ENCODE measurements around the gene TBC1D30.
"Not testable (repeated sequence)": the region's sequence is repeated elsewhere in the genome, so short reads cannot be mapped to it uniquely, and the experiment has no call there.

Gene TBC1D30

GRCh38 chr12:64806593-64807460, 17.6 kb upstream of the TBC1D30 start:
- no peak for DNase-seq

GRCh38 chr12:64808110-64808509, 16.3 kb upstream of the TBC1D30 start:
- DNase-seq = no peak

- no peak for DNase-seq
Measured at GRCh38 chr12:64810831-64811230, 13.6 kb upstream of the TBC1D30 start.

- no peak for DNase-seq
Measured at GRCh38 chr12:64813723-64814122, 10.7 kb upstream of the TBC1D30 start.

GRCh38 chr12:64814432-64814831, 10.0 kb upstream of the TBC1D30 start:
- no peak for DNase-seq

- no peak for DNase-seq
Measured at GRCh38 chr12:64819816-64820402, 4.5 kb upstream of the TBC1D30 start.

- DNase-seq = no peak
Measured at GRCh38 chr12:64820593-64820992, 3.9 kb upstream of the TBC1D30 start.

- no peak for DNase-seq
Measured at GRCh38 chr12:64821116-64821630, 3.3 kb upstream of the TBC1D30 start.

- DNase-seq = no peak
Measured at GRCh38 chr12:64824130-64824499, 332 bp upstream of the TBC1D30 start.

- DNase-seq = no peak
Measured at GRCh38 chr12:64825143-64826021, 935 bp downstream of the TBC1D30 start.

- no peak for DNase-seq
Measured at GRCh38 chr12:64826234-64826633, 1.8 kb downstream of the TBC1D30 start.

GRCh38 chr12:64828713-64829112, 4.3 kb downstream of the TBC1D30 start:
- no peak for DNase-seq

- no peak for DNase-seq
Measured at GRCh38 chr12:64833928-64834327, 9.5 kb downstream of the TBC1D30 start.

- no peak for DNase-seq
Measured at GRCh38 chr12:64835901-64836300, 11.5 kb downstream of the TBC1D30 start.

- DNase-seq = no peak
Measured at GRCh38 chr12:64836856-64837255, 12.4 kb downstream of the TBC1D30 start.

- DNase-seq = no peak
Measured at GRCh38 chr12:64837427-64837826, 13.0 kb downstream of the TBC1D30 start.

GRCh38 chr12:64840119-64840518, 15.7 kb downstream of the TBC1D30 start:
- DNase-seq = no peak

GRCh38 chr12:64840949-64841717, 16.7 kb downstream of the TBC1D30 start:
- no peak for DNase-seq

GRCh38 chr12:64848409-64848808, 24.0 kb downstream of the TBC1D30 start:
- DNase-seq = not testable (repeated sequence)

GRCh38 chr12:64858882-64859605, 34.6 kb downstream of the TBC1D30 start:
- no peak for DNase-seq

- DNase-seq = no peak
Measured at GRCh38 chr12:64860446-64860998, 36.1 kb downstream of the TBC1D30 start.

Data from hippocampal formation (tissue), 2 donors.